ENCODE results near the gene CARS1.

DNA sequence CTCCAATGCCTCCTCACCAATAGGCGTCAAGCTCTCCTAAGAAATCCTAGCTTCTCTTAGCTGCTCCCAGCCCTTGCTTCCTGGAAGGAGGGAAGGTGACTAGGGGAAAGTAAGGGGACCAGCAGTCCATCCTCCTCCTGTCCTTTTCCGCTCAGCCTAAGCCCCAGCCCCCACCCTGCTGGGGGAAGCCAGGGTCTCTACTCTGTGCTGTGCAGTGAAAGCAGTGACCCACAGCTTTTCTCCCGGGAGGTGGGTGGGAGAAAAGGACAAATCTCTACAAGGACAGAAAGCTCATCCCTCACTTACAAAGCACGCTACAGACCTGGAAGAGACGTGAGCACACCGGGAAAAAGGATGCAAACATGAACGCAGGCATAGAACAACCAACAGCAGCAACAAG, 97.1 kb downstream of the CARS1 start:
- no peak for TF ChIP-seq POLR2AphosphoS5 (IDR thresholded peaks at IDR 0.05; ENCODE audit: low read depth, low read length)
- no peak for TF ChIP-seq TAF1 (IDR thresholded peaks at IDR 0.05; ENCODE audit: borderline replicate concordance, insufficient read depth, low read length)
